ENCODE data around the gene BSN. TPM values are rescaled to one million over a fixed set of nuclear protein-coding genes. Genes with fewer than 3 reads are reported as not detected.

BSN gene
- total RNA-seq, 1 donor from 2014 or later: 0.85 TPM

DNA sequence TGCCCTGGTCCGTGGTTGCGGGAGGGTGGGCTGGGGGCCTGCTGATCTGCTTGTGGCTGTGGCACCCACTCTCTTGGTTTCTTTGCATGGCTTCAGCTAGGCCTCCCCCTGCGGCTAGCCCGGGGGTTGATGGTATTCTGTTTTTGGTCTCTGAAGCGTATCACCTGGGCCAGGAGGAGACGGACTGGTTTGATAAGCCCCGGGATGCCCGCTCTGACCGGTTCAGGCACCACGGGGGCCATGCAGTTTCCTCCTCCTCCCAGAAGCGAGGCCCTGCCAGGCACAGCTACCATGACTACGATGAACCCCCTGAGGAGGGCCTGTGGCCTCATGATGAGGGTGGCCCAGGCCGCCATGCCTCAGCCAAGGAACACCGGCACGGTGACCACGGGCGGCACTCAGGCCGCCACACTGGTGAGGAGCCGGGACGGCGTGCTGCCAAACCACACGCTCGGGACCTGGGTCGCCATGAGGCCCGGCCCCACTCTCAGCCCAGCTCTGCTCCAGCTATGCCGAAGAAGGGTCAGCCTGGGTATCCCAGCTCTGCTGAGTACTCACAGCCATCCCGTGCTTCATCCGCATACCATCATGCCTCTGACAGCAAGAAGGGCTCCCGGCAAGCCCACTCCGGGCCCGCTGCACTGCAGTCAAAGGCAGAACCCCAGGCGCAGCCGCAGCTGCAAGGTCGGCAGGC lies 108.6 kb downstream of the BSN start:
- DNase-seq (ENCODE audit: low spot score in 2 of 2): no peak
- H3K4me3 ChIP-seq: no peak overlapping the region
- TF ChIP-seq, protein P1, sequence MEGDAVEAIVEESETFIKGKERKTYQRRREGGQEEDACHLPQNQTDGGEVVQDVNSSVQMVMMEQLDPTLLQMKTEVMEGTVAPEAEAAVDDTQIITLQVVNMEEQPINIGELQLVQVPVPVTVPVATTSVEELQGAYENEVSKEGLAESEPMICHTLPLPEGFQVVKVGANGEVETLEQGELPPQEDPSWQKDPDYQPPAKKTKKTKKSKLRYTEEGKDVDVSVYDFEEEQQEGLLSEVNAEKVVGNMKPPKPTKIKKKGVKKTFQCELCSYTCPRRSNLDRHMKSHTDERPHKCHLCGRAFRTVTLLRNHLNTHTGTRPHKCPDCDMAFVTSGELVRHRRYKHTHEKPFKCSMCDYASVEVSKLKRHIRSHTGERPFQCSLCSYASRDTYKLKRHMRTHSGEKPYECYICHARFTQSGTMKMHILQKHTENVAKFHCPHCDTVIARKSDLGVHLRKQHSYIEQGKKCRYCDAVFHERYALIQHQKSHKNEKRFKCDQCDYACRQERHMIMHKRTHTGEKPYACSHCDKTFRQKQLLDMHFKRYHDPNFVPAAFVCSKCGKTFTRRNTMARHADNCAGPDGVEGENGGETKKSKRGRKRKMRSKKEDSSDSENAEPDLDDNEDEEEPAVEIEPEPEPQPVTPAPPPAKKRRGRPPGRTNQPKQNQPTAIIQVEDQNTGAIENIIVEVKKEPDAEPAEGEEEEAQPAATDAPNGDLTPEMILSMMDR (IDR thresholded peaks at IDR 0.05): no peak
- no peak overlapping the region for H3K27ac ChIP-seq
- intact Hi-C loops (cut with DNase I): no loop called here
- no peaks in the 10 kb centered on the region for H3K9me3 ChIP-seq
- H3K36me3 ChIP-seq: no peaks in the 10 kb centered on the region
- no peaks in the 10 kb centered on the region for H3K4me1 ChIP-seq
- no peaks in the 10 kb centered on the region for H3K27me3 ChIP-seq

DNA sequence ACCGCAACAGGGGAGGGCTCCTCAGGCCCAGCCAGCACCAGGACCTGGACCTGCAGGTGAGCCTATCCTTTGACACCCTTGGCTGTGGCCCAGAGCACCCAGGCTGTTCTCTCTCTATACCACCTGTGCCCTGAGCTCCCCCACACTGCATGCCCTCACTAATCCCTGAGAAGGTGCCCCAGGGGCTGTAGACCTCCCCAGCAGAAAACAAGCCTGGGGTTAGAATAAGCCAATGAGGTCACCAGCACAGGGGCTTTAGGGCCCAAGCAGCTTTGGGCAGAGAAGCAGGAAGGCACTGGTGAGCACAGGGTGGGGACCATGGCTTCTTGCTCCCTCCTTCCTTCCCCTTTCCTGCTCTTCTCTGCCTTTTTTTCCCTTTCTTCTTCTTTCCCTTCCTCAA lies 109.6 kb downstream of the BSN start:
- no peaks in the 10 kb centered on the region for H3K27me3 ChIP-seq
- intact Hi-C loops (cut with DNase I): no loop called here
- no peak for DNase-seq (ENCODE audit: low spot score in 2 of 2)

DNA sequence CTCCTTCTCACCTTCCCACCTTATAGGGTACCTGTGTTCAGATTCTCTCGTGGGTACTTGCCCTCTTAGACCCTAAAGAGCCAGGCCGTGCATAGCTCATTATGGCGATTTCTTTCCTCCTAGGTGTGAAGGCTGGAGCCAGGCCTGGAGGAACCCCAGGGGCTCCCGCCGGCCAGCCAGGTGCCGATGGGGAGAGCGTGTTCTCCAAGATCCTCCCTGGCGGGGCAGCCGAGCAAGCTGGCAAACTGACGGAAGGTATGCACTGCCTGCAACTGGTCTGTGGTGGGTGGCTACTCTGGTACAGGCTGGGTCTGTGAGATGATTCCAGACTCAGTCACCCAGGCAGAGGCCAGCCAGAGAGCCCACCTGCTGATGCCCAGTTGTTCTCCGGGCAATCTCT lies 110.0 kb downstream of the BSN start:
- Histone ChIP-seq H3K27ac (no peak overlapping the region), H3K4me1 (no peaks in the 10 kb centered on the region), H3K27me3 (no peaks in the 10 kb centered on the region), H3K9me3 (no peaks in the 10 kb centered on the region), H3K4me3 (no peak overlapping the region), H3K36me3 (no peaks in the 10 kb centered on the region)
- no peak for DNase-seq (ENCODE audit: low spot score in 2 of 2)
- intact Hi-C loops (cut with DNase I): no loop called here
- TF ChIP-seq, protein P1 (IDR thresholded peaks at IDR 0.05): no peak

More for the DNA sequence above, 109.6 kb downstream of the BSN start:
- no peaks in the 10 kb centered on the region for H3K4me1 ChIP-seq
- no peaks in the 10 kb centered on the region for H3K9me3 ChIP-seq
- no peak overlapping the region for H3K27ac ChIP-seq
- H3K4me3 ChIP-seq: no peak overlapping the region
- H3K36me3 ChIP-seq: no peaks in the 10 kb centered on the region
- TF ChIP-seq, protein P1 (IDR thresholded peaks at IDR 0.05): no peak

DNA sequence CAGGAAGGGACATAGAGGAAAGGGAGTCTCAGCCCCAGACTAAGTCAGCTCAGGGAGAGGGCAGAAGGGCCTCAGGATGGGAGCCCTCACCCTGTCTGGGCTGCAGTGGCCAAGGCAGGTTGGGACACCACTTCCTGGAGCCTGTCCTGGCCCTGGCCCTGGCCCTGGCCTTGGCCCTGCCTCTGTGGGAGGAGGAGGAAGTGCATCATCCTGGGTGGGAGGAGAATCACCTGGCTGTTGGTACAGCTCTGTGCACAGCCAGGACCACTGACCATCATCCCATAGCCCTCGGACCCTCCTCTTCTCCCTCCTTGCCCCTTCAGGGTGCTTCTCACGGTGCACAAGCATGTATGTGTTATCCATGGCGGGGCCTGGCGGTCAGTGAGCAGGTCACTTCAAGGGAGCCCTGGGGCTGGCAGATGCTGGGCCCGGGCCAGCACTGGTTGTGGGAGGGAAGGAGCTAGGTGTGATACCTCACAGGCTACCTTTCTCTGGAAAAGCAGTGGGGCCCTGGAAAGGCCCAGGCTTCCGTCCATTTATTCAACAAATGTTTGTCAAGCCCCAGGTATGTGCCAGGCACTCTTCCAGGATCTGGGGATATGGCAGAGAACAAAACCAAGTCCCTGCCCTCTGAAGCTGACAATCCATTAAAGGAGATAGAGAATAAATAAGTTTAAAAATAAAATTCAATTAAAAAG lies 111.7 kb downstream of the BSN start:
- intact Hi-C loops (cut with DNase I): no loop called here
- no peaks in the 10 kb centered on the region for H3K27me3 ChIP-seq
- H3K4me3 ChIP-seq: no peak overlapping the region
- H3K27ac ChIP-seq: no peak overlapping the region
- TF ChIP-seq, protein P1 (IDR thresholded peaks at IDR 0.05): no peak
- no peak for DNase-seq (ENCODE audit: low spot score in 2 of 2)
- no peaks in the 10 kb centered on the region for H3K4me1 ChIP-seq
- H3K36me3 ChIP-seq: no peaks in the 10 kb centered on the region
- no peaks in the 10 kb centered on the region for H3K9me3 ChIP-seq

DNA sequence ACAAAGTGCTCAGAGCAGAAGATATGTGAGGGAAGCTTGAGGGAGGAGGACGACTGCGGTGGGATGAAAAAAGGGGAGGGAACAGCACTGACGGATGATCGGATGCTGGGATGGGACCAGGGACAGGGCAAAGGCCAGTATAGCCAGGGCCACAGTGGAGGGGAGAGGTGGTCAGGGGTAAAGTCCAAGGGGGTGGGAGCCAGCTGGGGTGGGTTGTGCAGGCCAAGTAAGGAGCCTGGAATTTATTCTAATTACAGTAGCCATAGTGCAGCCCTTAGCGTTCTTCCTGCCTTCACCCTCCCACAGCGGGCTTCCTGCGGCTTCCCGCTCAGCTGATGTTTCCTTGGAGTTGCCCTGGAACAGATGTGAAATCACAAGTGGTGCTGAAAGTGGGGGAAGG lies 112.3 kb downstream of the BSN start:
- Histone ChIP-seq H3K9me3 (no peaks in the 10 kb centered on the region), H3K4me1 (no peaks in the 10 kb centered on the region), H3K27ac (no peak overlapping the region), H3K36me3 (no peaks in the 10 kb centered on the region), H3K4me3 (no peak overlapping the region), H3K27me3 (no peaks in the 10 kb centered on the region)
- no peak for DNase-seq (ENCODE audit: low spot score in 2 of 2)
- intact Hi-C loops (cut with DNase I): no loop called here
- TF ChIP-seq, protein P1 (IDR thresholded peaks at IDR 0.05): no peak

Measured in ascending aorta (tissue), 2 donors.